Endothelial cell of umbilical vein (primary cell): ENCODE data around the gene CNTD1. TPM values are rescaled to one million over a fixed set of nuclear protein-coding genes. Genes with fewer than 3 reads are reported as not detected.
A peak's percentile ranks its signal among the peaks of the same experiment; 100 is the strongest.

Source experiments
- BruUV-seq: library from RNA; stranded (reverse); fragments of 400-500 nt; replicated peaks from 2 replicates; lab custom pipeline; 2021; lab: Mats Ljungman, UMichigan
- CTCF ChIA-PET: fragments of 300-600, 350-600 bp; sonication (Branson Sonifier 250); formaldehyde crosslinking; loops from one replicate; lab custom pipeline; 2021; ENCODE audit warnings: antibody characterized with exemption, inconsistent platforms; lab: Charles Lee
- POLR2A ChIA-PET: fragments of 300-600, 350-600 bp; sonication (Branson Sonifier 250); formaldehyde crosslinking; loops from one replicate; lab custom pipeline; 2021; ENCODE audit warnings: antibody characterized with exemption, inconsistent platforms; lab: Charles Lee
- DNase-seq: peaks from one replicate; pipeline ENCODE4 v3.0.0-alpha.2; 2011; ENCODE audit warnings: low read depth, low spot score
- FAIRE-seq: peaks from 2 replicates; lab custom pipeline; 2011; peaks lifted over from hg19 to GRCh38; lab: Jason Lieb, UNC
- H2AFZ ChIP-seq: 2 replicates; pipeline ENCODE4 v1.6.0; 2012; ENCODE audit warnings: low read depth, low read length, control low read depth, inconsistent platforms
- H3K27ac ChIP-seq: 2 replicates; pipeline ENCODE4 v1.5.1; 2011; ENCODE audit warnings: low read depth, mild to moderate bottlenecking, control low read depth, low read length, moderate library complexity; ENCODE audit not compliant: insufficient read depth
- H3K27me3 ChIP-seq, 2 experiments: 2 replicates each; pipeline versions ENCODE4 v1.6.0 to v1.6.1; 2011; ENCODE audit warnings: low read length in 2 of 2, mixed read lengths in 1 of 2; ENCODE audit not compliant: control insufficient read depth in 2 of 2, insufficient read depth in 2 of 2
- H3K36me3 ChIP-seq, 2 experiments: 2 replicates in 1 of 2; 3 replicates in 1 of 2; pipeline ENCODE4 v1.5.1; 2011; ENCODE audit warnings: low read length in 2 of 2, mild to moderate bottlenecking in 1 of 2, moderate library complexity in 1 of 2; ENCODE audit not compliant: control insufficient read depth in 2 of 2, insufficient read depth in 2 of 2; ENCODE audit errors: extremely low read depth in 1 of 2
- H3K4me1 ChIP-seq: 3 replicates; pipeline ENCODE4 v1.5.1; 2011; ENCODE audit warnings: mild to moderate bottlenecking, low read length; ENCODE audit not compliant: control insufficient read depth, insufficient read depth; ENCODE audit errors: extremely low read depth
- H3K4me2 ChIP-seq: 2 replicates; pipeline ENCODE4 v1.6.1; 2011; ENCODE audit warnings: low read length, control low read depth, mixed read lengths; ENCODE audit not compliant: insufficient read depth
- H3K4me3 ChIP-seq, 3 experiments: fragments of 200-600 bp in 1 of 3; sonication (generic), shearing (Covaris generic) in 1 of 3; replicated peaks in 1 of 3; 2 replicates each; pipeline ENCODE4 v1.5.1; 2011 to 2016; ENCODE audit warnings: control low read depth in 3 of 3, low read length in 3 of 3, mild to moderate bottlenecking in 2 of 3, inconsistent platforms in 1 of 3, low read depth in 1 of 3, moderate library complexity in 1 of 3; ENCODE audit not compliant: insufficient read depth in 1 of 3
- H3K79me2 ChIP-seq: 2 replicates; pipeline ENCODE4 v1.6.0; 2012; ENCODE audit warnings: low read length, inconsistent platforms; ENCODE audit not compliant: control insufficient read depth, insufficient read depth
- H3K9ac ChIP-seq: replicated peaks from 2 replicates; pipeline ENCODE3; 2011; ENCODE audit warnings: low read length, control low read depth; ENCODE audit not compliant: insufficient read depth; ENCODE audit errors: extremely low read depth
- H3K9me1 ChIP-seq: replicated peaks from 3 replicates; pipeline ENCODE4 v1.6.0; 2011; ENCODE audit warnings: mild to moderate bottlenecking, low read length; ENCODE audit not compliant: control insufficient read depth, insufficient read depth; ENCODE audit errors: extremely low read depth
- H3K9me3 ChIP-seq: replicated peaks from 2 replicates; pipeline ENCODE4 v1.5.1; 2012; ENCODE audit warnings: low read length, inconsistent platforms; ENCODE audit not compliant: control insufficient read depth, insufficient read depth
- H4K20me1 ChIP-seq: replicated peaks from 2 replicates; pipeline ENCODE3; 2011; ENCODE audit warnings: mild to moderate bottlenecking, low read length; ENCODE audit not compliant: control insufficient read depth, insufficient read depth; ENCODE audit errors: extremely low read depth
- CTCF ChIP-seq, 2 donors: IDR thresholded peaks; 1 replicate in 1 of 2; 2 replicates in 1 of 2; pipeline ENCODE4 v1.5.1; 2011; ENCODE audit warnings: low read length in 2 of 2, mild to moderate bottlenecking in 2 of 2, moderate library complexity in 2 of 2, control low read depth in 1 of 2, inconsistent platforms in 1 of 2, low read depth in 1 of 2; ENCODE audit not compliant: insufficient read depth in 1 of 2; ENCODE audit errors: extremely low read depth in 1 of 2
- EZH2 ChIP-seq: IDR thresholded peaks from 2 replicates; pipeline ENCODE4 v1.6.1; 2012; ENCODE audit warnings: borderline replicate concordance, low read depth, mild to moderate bottlenecking, moderate library complexity, low read length, inconsistent platforms; ENCODE audit not compliant: severe bottlenecking
- FOS ChIP-seq: IDR thresholded peaks from 2 replicates; pipeline ENCODE4 v1.6.1; 2011; ENCODE audit warnings: mild to moderate bottlenecking, low read length, moderate library complexity, borderline replicate concordance; ENCODE audit not compliant: insufficient read depth
- GATA2 ChIP-seq: IDR thresholded peaks from 2 replicates; pipeline ENCODE4 v1.7.0; 2011; ENCODE audit warnings: low read depth, mild to moderate bottlenecking, moderate library complexity, mixed read lengths, low read length; ENCODE audit not compliant: insufficient read length, insufficient read depth
- JUN ChIP-seq: IDR thresholded peaks from 2 replicates; pipeline ENCODE4 v1.6.1; 2011; ENCODE audit warnings: borderline replicate concordance, low read depth; ENCODE audit not compliant: insufficient read length, insufficient read depth
- POLR2A ChIP-seq: IDR thresholded peaks from 2 replicates; pipeline ENCODE4 v1.6.1; 2012; ENCODE audit warnings: low read depth, mild to moderate bottlenecking, control low read depth, low read length
- POLR2AphosphoS5 ChIP-seq: IDR thresholded peaks from 2 replicates; pipeline ENCODE4 v1.6.1; 2012; ENCODE audit warnings: low read depth, mild to moderate bottlenecking, control low read depth, low read length, moderate library complexity; ENCODE audit not compliant: insufficient read depth
- dilution Hi-C: fragments of 300-500 bp; cut with MboI; formaldehyde crosslinking; loops from one replicate; pipeline ENCODE4 v1.15.0; 2019; ENCODE audit warnings: low sequenced_read_pairs; ENCODE audit not compliant: extremely low pct_ligation_motif_present
- intact Hi-C: fragments of 100-400 bp; cut with micrococcal nuclease; formaldehyde crosslinking; loops from one replicate; pipeline ENCODE4 v1.10.0; 2022
- polyA plus RNA-seq, 4 experiments: library from polyadenylated mRNA; depleted of rRNA in 3 of 4; stranded (reverse) in 3 of 4; unstranded in 1 of 4; fragments of >200 nt; gene quantifications; 2 replicates each; pipeline versions ENCODE4 v1.2.1 to v1.2.3, GENCODE V29; 2011 to 2012; ENCODE audit warnings: missing spikeins in 1 of 4
- total RNA-seq: library from RNA; stranded (reverse); gene quantifications from 2 replicates; pipeline ENCODE4 v1.2.3, GENCODE V29; 2021

CNTD1 gene
- total and polyA plus RNA-seq, 2 donors (not counting 3 experiments of a cell fraction or from before 2014, with no cell fraction given): not detected

GRCh38 chr17:42783062-42783790 is 15.4 kb upstream of the CNTD1 start:
- Histone ChIP-seq H3K27me3 (peaks cover 16% of the 10 kb centered on the region in 2 experiments), H4K20me1 (no peaks in the 10 kb centered on the region), H2AFZ (no peak overlapping the region), H3K4me3 (no peak overlapping the region), H3K79me2 (no peaks in the 10 kb centered on the region), H3K9me1 (no peaks in the 10 kb centered on the region), H3K9me3 (no peaks in the 10 kb centered on the region), H3K9ac (no peak overlapping the region), H3K4me1 (peaks cover 35% of the 10 kb centered on the region), H3K27ac (no peak overlapping the region), H3K4me2 (peak overlapping the region; percentile 4), H3K36me3 (peaks cover 0 to 8% of the 10 kb centered on the region in 2 experiments)
- intact Hi-C loops: loop anchor here (5.0 kb wide), 1 partner anchor 106 kb away; the partner anchor contains the start of gene PLEKHH3
- dilution Hi-C loops: no loop called here
- FAIRE-seq (peak; percentile 66), DNase-seq (peak; percentile 25)
- peak; percentile 39 for TF ChIP-seq JUN
- peak; percentile 48 for TF ChIP-seq GATA2
- no peak for TF ChIP-seq CTCF (IDR thresholded peaks at IDR 0.05; ENCODE audit: extremely low read depth in 1 of 2, insufficient read depth in 1 of 2, low read depth in 1 of 2, low read length in 2 of 2)
- peak; percentile 33 for TF ChIP-seq POLR2AphosphoS5
- TF ChIP-seq POLR2A: no peak
- no peak for TF ChIP-seq EZH2
- TF ChIP-seq FOS: peak; percentile 78
- no TSS peak for BruUV-seq
- ChIA-PET POLR2A (no interaction called here), CTCF (interaction anchor here (0.9 to 4.7 kb wide), 4 partner anchors 10 to 41 kb away, joined by 3 to 44 read pairs (median 12); partner anchors contain the start of genes BECN1 and VPS25)
